ENCODE results near the gene CREB3L2. TPM values are rescaled to one million over a fixed set of nuclear protein-coding genes. Genes with fewer than 3 reads are reported as not detected.

CREB3L2 gene
- polyA plus RNA-seq, 3 donors: 6.9 to 12.9 (median 11.9) TPM

- Histone ChIP-seq H3K9me3 (replicated peaks in 1 of 2; ENCODE audit: control insufficient read depth in 1 of 2, insufficient read depth in 1 of 2, low read length in 2 of 2) (no peaks in the 10 kb centered on the region), H3K27ac (ENCODE audit: low read depth in 1 of 2, low read length in 2 of 2) (no peak overlapping the region), H3K36me3 (replicated peaks in 1 of 2; ENCODE audit: control insufficient read depth in 1 of 2, insufficient read depth in 2 of 2, low read length in 2 of 2) (no peaks in the 10 kb centered on the region), H2AFZ (ENCODE audit: insufficient read depth, low read depth, low read length, poor library complexity, severe bottlenecking) (no peak overlapping the region), H3K9ac (ENCODE audit: insufficient read depth, low read length, poor library complexity, severe bottlenecking) (no peak overlapping the region), H3K4me2 (replicated peaks; ENCODE audit: extremely low read depth, low read length, poor library complexity, severe bottlenecking) (no peak overlapping the region), H3K4me3 (replicated peaks in 1 of 3; ENCODE audit: low read depth in 2 of 3, low read length in 3 of 3) (no peak overlapping the region), H4K20me1 (ENCODE audit: insufficient read depth, low read length) (no peaks in the 10 kb centered on the region), H3K4me1 (ENCODE audit: control insufficient read depth in 1 of 2, insufficient read depth in 2 of 2, low read length in 2 of 2) (no peaks in the 10 kb centered on the region), H3K79me2 (ENCODE audit: insufficient read depth, low read length) (peaks cover 50% of the 10 kb centered on the region), H3K27me3 (ENCODE audit: control insufficient read depth in 2 of 2, insufficient read depth in 2 of 2, low read length in 2 of 2) (no peaks in the 10 kb centered on the region)
- H3K4me1 Mint-ChIP-seq: peaks cover 15% of the 10 kb centered on the region
- H3K27ac Mint-ChIP-seq: peak overlapping the region in 4 of 7 donors; percentile 6 to 68 (median 40)
- TF ChIP-seq, protein P1, sequence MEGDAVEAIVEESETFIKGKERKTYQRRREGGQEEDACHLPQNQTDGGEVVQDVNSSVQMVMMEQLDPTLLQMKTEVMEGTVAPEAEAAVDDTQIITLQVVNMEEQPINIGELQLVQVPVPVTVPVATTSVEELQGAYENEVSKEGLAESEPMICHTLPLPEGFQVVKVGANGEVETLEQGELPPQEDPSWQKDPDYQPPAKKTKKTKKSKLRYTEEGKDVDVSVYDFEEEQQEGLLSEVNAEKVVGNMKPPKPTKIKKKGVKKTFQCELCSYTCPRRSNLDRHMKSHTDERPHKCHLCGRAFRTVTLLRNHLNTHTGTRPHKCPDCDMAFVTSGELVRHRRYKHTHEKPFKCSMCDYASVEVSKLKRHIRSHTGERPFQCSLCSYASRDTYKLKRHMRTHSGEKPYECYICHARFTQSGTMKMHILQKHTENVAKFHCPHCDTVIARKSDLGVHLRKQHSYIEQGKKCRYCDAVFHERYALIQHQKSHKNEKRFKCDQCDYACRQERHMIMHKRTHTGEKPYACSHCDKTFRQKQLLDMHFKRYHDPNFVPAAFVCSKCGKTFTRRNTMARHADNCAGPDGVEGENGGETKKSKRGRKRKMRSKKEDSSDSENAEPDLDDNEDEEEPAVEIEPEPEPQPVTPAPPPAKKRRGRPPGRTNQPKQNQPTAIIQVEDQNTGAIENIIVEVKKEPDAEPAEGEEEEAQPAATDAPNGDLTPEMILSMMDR (IDR thresholded peaks at IDR 0.05): no peak
- H3K4me3 Mint-ChIP-seq: no peak overlapping the region
- H3K36me3 Mint-ChIP-seq: peaks cover 7 to 14% of the 10 kb centered on the region in 2 donors
- peaks cover 0 to 2% (median 0%) of the 10 kb centered on the region in 3 donors for H3K27me3 Mint-ChIP-seq (ENCODE audit: low read depth in 3 of 3)
- intact Hi-C loops (cut with micrococcal nuclease): no loop called here
- WGBS (ENCODE audit: insufficient coverage): 86% methylated on average over 2 of the region's 7 CpGs
- DNase-seq: no peak
- H3K9me3 Mint-ChIP-seq: no peaks in the 10 kb centered on the region
Observed at GRCh38 chr7:137951700-137952425, 50.0 kb downstream of the CREB3L2 start.

DNA sequence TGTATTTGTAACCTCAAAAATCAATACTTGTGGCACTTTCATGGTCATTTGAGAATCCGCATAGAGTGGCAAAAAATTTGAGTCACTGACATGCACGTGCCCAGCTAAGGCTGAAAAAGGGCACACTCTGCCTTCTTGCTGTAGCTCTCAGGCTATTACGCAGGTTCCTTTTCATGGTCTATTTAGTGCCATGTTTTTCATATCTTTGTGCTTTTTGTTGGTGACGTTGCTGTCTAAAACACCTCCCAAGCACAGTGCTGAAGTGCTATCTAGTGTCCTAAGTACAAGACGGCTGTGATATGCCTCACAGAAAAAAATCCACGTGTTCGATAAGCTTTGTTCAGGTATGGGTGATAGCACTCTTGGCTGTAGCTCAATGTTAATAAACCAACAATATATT is 50.9 kb downstream of the CREB3L2 start:
- Histone ChIP-seq H3K27me3 (ENCODE audit: control insufficient read depth in 2 of 2, insufficient read depth in 2 of 2, low read length in 2 of 2) (no peaks in the 10 kb centered on the region), H3K9me3 (replicated peaks in 1 of 2; ENCODE audit: control insufficient read depth in 1 of 2, insufficient read depth in 1 of 2, low read length in 2 of 2) (no peaks in the 10 kb centered on the region), H3K27ac (ENCODE audit: low read depth in 1 of 2, low read length in 2 of 2) (no peak overlapping the region), H3K36me3 (replicated peaks in 1 of 2; ENCODE audit: control insufficient read depth in 1 of 2, insufficient read depth in 2 of 2, low read length in 2 of 2) (no peaks in the 10 kb centered on the region), H3K4me2 (replicated peaks; ENCODE audit: extremely low read depth, low read length, poor library complexity, severe bottlenecking) (no peak overlapping the region), H4K20me1 (ENCODE audit: insufficient read depth, low read length) (no peaks in the 10 kb centered on the region), H3K4me3 (replicated peaks in 1 of 3; ENCODE audit: low read depth in 2 of 3, low read length in 3 of 3) (no peak overlapping the region), H3K79me2 (ENCODE audit: insufficient read depth, low read length) (peaks cover 41% of the 10 kb centered on the region), H2AFZ (ENCODE audit: insufficient read depth, low read depth, low read length, poor library complexity, severe bottlenecking) (no peak overlapping the region), H3K4me1 (ENCODE audit: control insufficient read depth in 1 of 2, insufficient read depth in 2 of 2, low read length in 2 of 2) (no peaks in the 10 kb centered on the region), H3K9ac (ENCODE audit: insufficient read depth, low read length, poor library complexity, severe bottlenecking) (no peak overlapping the region)
- peaks cover 10 to 15% of the 10 kb centered on the region in 2 donors for H3K36me3 Mint-ChIP-seq
- H3K4me3 Mint-ChIP-seq: no peak overlapping the region
- H3K4me1 Mint-ChIP-seq: peaks cover 15% of the 10 kb centered on the region
- H3K27ac Mint-ChIP-seq: no peak overlapping the region
- H3K27me3 Mint-ChIP-seq (ENCODE audit: low read depth in 3 of 3): peaks cover 0 to 2% (median 0%) of the 10 kb centered on the region in 3 donors
- 100% methylated on average over 4 of the region's 7 CpGs for WGBS (ENCODE audit: insufficient coverage)
- no peak for DNase-seq
- intact Hi-C loops (cut with micrococcal nuclease): no loop called here
- TF ChIP-seq, protein P1 (IDR thresholded peaks at IDR 0.05): no peak
- no peaks in the 10 kb centered on the region for H3K9me3 Mint-ChIP-seq

All from CD14-positive monocyte (primary cell).